ENCODE data around the gene SERPINB6. TPM values are rescaled to one million over a fixed set of nuclear protein-coding genes. Genes with fewer than 3 reads are reported as not detected.
"Not testable (repeated sequence)": the region's sequence is repeated elsewhere in the genome, so short reads cannot be mapped to it uniquely, and the experiment has no call there.

The SERPINB6 gene
- total and polyA plus RNA-seq, 8 donors = 79.1 to 281 (median 156) TPM

DNA sequence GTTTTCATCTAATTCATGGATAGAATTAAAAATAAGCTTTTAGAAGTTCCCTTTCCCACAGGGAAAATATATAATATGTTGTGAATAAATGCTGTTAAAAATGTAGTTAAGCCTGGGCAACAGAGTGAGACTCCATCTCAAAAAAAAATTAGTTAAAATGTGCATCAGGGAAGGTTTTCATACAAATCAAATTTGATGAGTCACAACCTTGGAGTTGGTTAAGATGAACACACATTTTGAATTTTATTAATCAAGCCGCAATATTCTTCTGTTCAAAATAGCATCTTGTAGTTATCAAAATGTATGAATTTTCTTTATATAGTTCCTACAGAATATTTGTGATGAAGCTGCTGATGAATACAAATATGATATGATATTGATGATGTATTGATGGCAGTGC lies 37.3 kb downstream of the SERPINB6 start:
- no peaks in the 10 kb centered on the region for H3K27me3 ChIP-seq
- DNase-seq = no peak
- no peaks in the 10 kb centered on the region for H3K9me3 ChIP-seq
- intact Hi-C loops (cut with DNase I; ENCODE audit: low total_unique reads) = loop anchor here (5.0 kb wide), 1 partner anchor 87 kb away; no protein-coding TSS in a partner anchor
- no peaks in the 10 kb centered on the region for H3K36me3 ChIP-seq
- no peak overlapping the region for H3K4me3 ChIP-seq
- TF ChIP-seq POLR2AphosphoS5 (IDR thresholded peaks at IDR 0.05) (no peak), POLR2A (IDR thresholded peaks at IDR 0.05) (no peak), EP300 (IDR thresholded peaks at IDR 0.05) (no peak)
- TF ChIP-seq, protein P1, sequence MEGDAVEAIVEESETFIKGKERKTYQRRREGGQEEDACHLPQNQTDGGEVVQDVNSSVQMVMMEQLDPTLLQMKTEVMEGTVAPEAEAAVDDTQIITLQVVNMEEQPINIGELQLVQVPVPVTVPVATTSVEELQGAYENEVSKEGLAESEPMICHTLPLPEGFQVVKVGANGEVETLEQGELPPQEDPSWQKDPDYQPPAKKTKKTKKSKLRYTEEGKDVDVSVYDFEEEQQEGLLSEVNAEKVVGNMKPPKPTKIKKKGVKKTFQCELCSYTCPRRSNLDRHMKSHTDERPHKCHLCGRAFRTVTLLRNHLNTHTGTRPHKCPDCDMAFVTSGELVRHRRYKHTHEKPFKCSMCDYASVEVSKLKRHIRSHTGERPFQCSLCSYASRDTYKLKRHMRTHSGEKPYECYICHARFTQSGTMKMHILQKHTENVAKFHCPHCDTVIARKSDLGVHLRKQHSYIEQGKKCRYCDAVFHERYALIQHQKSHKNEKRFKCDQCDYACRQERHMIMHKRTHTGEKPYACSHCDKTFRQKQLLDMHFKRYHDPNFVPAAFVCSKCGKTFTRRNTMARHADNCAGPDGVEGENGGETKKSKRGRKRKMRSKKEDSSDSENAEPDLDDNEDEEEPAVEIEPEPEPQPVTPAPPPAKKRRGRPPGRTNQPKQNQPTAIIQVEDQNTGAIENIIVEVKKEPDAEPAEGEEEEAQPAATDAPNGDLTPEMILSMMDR (IDR thresholded peaks at IDR 0.05) = no peak
- WGBS, 5 donors = 89 to 100% (median 94%) methylated on average over 1 of the region's 1 CpG
- no peak overlapping the region for H3K27ac ChIP-seq
- peaks cover 4 to 8% (median 7%) of the 10 kb centered on the region in 4 donors for H3K4me1 ChIP-seq

DNA sequence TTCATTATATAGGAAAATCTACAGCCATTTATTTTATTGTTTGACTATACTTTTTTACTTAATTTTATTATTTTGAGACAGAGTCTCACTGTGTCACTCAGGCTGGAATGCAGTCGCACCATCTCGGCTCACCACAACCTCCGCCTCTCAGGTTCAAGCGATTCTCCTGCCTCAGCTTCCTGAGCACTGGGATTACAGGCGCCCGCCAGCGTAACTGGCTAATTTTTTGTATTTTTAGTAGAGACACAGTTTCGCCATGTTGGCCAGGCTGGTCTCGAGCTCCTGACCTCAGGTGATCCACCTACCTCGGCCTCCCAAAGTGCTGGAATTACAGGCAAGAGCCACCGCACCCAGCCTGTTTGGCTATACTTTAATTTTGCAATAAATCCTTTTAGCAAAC lies 38.5 kb downstream of the SERPINB6 start:
- not testable (repeated sequence) for H3K36me3 ChIP-seq, H3K27me3 ChIP-seq, H3K4me1 ChIP-seq, H3K27ac ChIP-seq, H3K9me3 ChIP-seq, H3K4me3 ChIP-seq
- peak in 1 of 2 donors; percentile 21 for DNase-seq
- intact Hi-C loops (cut with DNase I; ENCODE audit: low total_unique reads) = loop anchor here (5.0 kb wide), 1 partner anchor 86 kb away; no protein-coding TSS in a partner anchor
- WGBS, 5 donors = 76 to 90% (median 85%) methylated on average over 11 of the region's 11 CpGs

DNA sequence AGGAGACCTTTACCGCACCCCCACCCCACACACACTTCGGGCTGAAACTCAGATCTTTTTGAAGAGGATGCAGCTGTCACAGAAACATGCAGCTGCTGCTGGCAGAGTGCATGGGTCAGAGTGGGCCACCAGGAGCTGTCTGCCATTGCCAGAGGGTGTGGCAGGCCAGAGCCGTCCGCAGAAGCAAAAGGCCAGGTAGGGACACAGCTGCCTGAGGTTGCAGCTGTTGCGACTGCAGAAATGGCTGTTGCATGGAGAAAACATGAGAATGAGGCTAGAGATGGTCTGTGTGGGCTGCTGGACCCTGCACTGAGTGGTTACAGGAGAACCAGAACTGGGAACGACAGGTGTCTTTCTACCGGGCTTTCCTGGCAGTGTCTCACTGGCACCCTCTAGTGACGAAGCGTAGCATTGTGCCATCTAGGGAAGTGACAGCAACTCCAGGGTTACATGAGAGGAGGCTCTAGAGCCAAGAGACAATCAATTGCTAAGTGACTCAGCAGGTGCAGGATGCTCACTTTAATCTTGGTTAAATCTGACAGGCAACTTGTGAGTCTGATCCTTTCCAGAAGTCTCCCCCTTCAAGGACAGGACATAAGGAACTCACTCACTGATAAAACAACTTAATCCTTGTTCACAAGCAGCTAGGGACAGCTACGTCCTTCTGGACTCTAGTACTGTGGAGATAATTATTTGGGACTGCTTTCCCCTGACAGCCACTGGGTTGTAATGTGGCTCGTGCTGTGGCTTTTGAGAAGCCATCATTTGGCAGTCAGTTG lies 39.2 kb downstream of the SERPINB6 start:
- peaks cover 4 to 8% (median 7%) of the 10 kb centered on the region in 4 donors for H3K4me1 ChIP-seq
- H3K36me3 ChIP-seq = no peaks in the 10 kb centered on the region
- peaks cover 0 to 5% (median 0%) of the 10 kb centered on the region in 4 donors for H3K9me3 ChIP-seq
- H3K4me3 ChIP-seq = peak overlapping the region in 3 of 4 donors; percentile 2 to 22 (median 14)
- TF ChIP-seq POLR2AphosphoS5 (IDR thresholded peaks at IDR 0.05) (peak in 1 of 3 donors; percentile 71), EP300 (IDR thresholded peaks at IDR 0.05) (no peak), POLR2A (IDR thresholded peaks at IDR 0.05) (no peak)
- TF ChIP-seq, protein P1 (IDR thresholded peaks at IDR 0.05) = peak in 5 of 7 experiments; percentile 90 to 94 (median 91)
- intact Hi-C loops (cut with DNase I; ENCODE audit: low total_unique reads) = loop anchor here (5.0 kb wide), 1 partner anchor 85 kb away; no protein-coding TSS in a partner anchor
- no peak overlapping the region for H3K27ac ChIP-seq
- no peaks in the 10 kb centered on the region for H3K27me3 ChIP-seq
- WGBS, 5 donors = 18 to 24% (median 21%) methylated on average over 11 of the region's 11 CpGs
- peak; percentile 90 to 92 for DNase-seq

DNA sequence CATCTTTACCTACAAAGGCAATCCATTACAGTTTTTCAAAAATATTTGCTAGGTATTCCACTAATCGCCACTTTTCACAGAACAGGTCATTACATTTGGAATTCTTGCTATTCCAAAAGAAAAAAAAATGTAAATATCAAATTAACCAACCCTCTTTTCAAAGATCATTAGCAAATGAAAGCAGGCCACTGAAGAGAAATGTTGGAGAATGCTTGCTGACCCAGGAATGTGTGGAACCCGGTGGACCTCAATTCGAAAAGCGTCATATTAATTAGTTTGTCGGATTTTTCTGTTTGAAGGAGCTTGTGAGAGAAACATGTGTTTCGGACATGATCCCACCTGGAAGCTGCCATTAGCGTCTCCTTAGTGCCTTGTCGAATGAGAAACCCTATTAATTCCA lies 40.3 kb downstream of the SERPINB6 start:
- Histone ChIP-seq H3K36me3 (no peaks in the 10 kb centered on the region), H3K4me1 (peaks cover 4 to 8% (median 7%) of the 10 kb centered on the region in 4 donors), H3K27ac (no peak overlapping the region), H3K9me3 (peaks cover 0 to 5% (median 0%) of the 10 kb centered on the region in 4 donors), H3K27me3 (no peaks in the 10 kb centered on the region), H3K4me3 (no peak overlapping the region)
- intact Hi-C loops (cut with DNase I; ENCODE audit: low total_unique reads) = loop anchor here (5.0 kb wide), 1 partner anchor 84 kb away; no protein-coding TSS in a partner anchor
- 80 to 93% (median 83%) methylated on average over 8 of the region's 8 CpGs for WGBS, 5 donors
- peak in 1 of 2 donors; percentile 5 for DNase-seq
- TF ChIP-seq POLR2A (IDR thresholded peaks at IDR 0.05) (no peak), POLR2AphosphoS5 (IDR thresholded peaks at IDR 0.05) (no peak), EP300 (IDR thresholded peaks at IDR 0.05) (no peak)
- TF ChIP-seq, protein P1 (IDR thresholded peaks at IDR 0.05) = no peak

DNA sequence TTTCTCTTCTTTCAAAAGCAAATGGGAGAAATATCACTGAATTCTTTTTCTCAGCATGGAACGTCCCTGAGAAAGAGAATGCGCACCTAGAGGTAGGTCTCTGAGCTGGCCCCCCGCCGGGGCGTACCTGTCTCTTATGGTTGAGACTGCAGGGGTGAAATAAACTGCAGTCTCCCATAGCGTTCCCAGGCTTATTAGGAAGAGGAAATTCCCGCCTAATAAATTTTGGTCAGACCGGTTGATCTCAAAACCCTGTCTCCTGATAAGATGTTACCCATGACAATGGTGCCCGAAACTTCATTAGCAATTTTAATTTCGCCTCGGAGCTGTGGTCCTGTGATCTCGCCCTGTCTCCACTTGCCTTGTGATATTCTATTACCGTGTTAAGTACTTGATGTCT lies 43.4 kb downstream of the SERPINB6 start:
- intact Hi-C loops (cut with DNase I; ENCODE audit: low total_unique reads); H3K36me3 ChIP-seq; H3K4me3 ChIP-seq; H3K9me3 ChIP-seq; H3K27me3 ChIP-seq; H3K27ac ChIP-seq: not testable (repeated sequence)
- 76 to 84% (median 80%) methylated on average over 13 of the region's 13 CpGs for WGBS, 5 donors
- H3K4me1 ChIP-seq = peaks cover 4 to 13% (median 7%) of the 10 kb centered on the region in 4 donors
- DNase-seq = peak in 1 of 2 donors; percentile 13

DNA sequence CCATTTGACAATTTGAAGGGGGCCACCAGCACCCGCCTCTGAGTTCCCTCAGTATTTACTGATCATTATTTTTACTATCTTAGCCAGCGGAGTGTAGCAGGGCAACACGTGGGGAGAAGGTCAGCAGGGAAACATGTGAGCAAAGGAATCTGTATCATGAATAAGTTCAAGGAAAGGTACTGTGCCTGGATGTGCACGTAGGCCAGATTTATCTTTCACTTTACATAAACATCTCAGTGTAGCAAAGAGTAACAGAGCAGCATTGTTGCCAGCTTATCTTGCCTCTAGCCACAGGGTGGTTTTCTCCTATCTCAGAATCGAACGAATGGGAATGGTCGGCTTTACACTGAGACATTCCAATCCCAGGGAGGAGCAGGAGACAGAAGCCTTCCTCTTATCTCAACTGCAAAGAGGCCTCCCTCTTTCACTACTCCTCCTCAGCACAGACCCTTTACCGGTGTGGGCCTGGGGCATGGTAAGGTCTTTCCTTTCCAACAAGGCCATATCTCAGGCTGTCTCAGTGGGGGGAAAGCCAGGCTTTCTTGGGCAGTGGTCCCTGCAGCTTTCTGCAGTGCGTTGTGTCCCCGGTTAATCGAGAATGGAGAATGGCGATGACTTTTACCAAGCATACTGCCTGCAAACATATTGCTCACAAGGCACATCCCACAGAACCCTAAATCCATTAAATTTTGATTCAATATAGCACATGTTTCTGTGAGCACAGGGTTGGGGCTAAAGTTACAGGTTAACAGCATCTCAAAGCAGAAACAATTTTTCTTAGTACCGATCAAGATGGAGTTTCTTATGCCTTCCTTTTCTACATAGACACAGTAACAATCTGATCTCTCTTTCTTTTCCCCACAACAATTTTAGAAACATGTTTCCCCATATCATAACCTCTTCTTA lies 45.3 kb downstream of the SERPINB6 start:
- H3K9me3 ChIP-seq; H3K27me3 ChIP-seq; H3K36me3 ChIP-seq; intact Hi-C loops (cut with DNase I; ENCODE audit: low total_unique reads); H3K4me1 ChIP-seq; H3K27ac ChIP-seq; H3K4me3 ChIP-seq: not testable (repeated sequence)
- whole genome bisulfite sequencing, 5 donors = 44 to 64% (median 50%) methylated on average over 13 of the region's 13 CpGs
- DNase-seq = peak; percentile 21 to 42

Data from stomach (tissue), 9 donors.